Esophagus squamous epithelium (tissue), 5 donors: ENCODE measurements around the gene HSPA1B. TPM values are rescaled to one million over a fixed set of nuclear protein-coding genes. Genes with fewer than 3 reads are reported as not detected.
A peak's percentile ranks its signal among the peaks of the same experiment; 100 is the strongest.
"Not testable (repeated sequence)": the region's sequence is repeated elsewhere in the genome, so short reads cannot be mapped to it uniquely, and the experiment has no call there.

Experiments
- DNase-seq: peaks from one replicate; lab custom pipeline; 2025; lab: John Stamatoyannopoulos, UW
- H3K27ac ChIP-seq, 4 donors: fragments of 200-600 bp; sonication (generic); one replicate each; pipeline ENCODE4 v1.5.1; 2016 to 2019; ENCODE audit warnings: mild to moderate bottlenecking in 1 of 4
- H3K27me3 ChIP-seq, 4 donors: fragments of 200-600 bp; sonication (generic); 1 replicate in 3 of 4; 2 replicates in 1 of 4; pipeline versions ENCODE4 v1.5.1 to v1.6.0; 2017 to 2021; ENCODE audit warnings: antibody characterized with exemption in 1 of 4
- H3K36me3 ChIP-seq, 3 donors: fragments of 200-600 bp; sonication (generic); one replicate each; pipeline ENCODE4 v1.5.1; 2016 to 2019
- H3K4me1 ChIP-seq, 3 donors: fragments of 200-600 bp; sonication (generic); one replicate each; pipeline ENCODE4 v1.5.1; 2017 to 2019
- H3K4me3 ChIP-seq, 4 donors: fragments of 200-600 bp; sonication (generic); 1 replicate in 3 of 4; 2 replicates in 1 of 4; pipeline ENCODE4 v1.5.1; 2016 to 2019; ENCODE audit warnings: mild to moderate bottlenecking in 2 of 4, moderate library complexity in 1 of 4
- H3K9me3 ChIP-seq, 3 donors: fragments of 200-600 bp; sonication (generic); one replicate each; pipeline ENCODE4 v1.5.1; 2016 to 2019
- CTCF ChIP-seq, 6 experiments: fragments of 450-650 bp in 4 of 6; fragments of 200-600 bp in 2 of 6; sonication (generic) in 2 of 6; IDR thresholded peaks; one replicate each; pipeline ENCODE4 v1.5.1; 2016 to 2019; ENCODE audit warnings: antibody characterized with exemption in 6 of 6, mild to moderate bottlenecking in 4 of 6, moderate library complexity in 4 of 6
- POLR2A ChIP-seq, 4 donors: fragments of 450-650 bp; IDR thresholded peaks; one replicate each; pipeline ENCODE4 v1.6.1; 2017; ENCODE audit warnings: antibody characterized with exemption in 4 of 4, mild to moderate bottlenecking in 4 of 4, moderate library complexity in 3 of 4
- WGBS, 2 donors: methylation state at CpG; one replicate each; pipeline ENCODE4 v1.1.5; 2018; 5-methylcytosine and 5-hydroxymethylcytosine counted together
- intact Hi-C: fragments of 100-400 bp; cut with DNase I; formaldehyde crosslinking; loops from one replicate; pipeline ENCODE4 v1.15.0; 2022
- total RNA-seq, 4 donors: library from RNA; depleted of rRNA; stranded (reverse); fragments of >200 nt; gene quantifications; one replicate each; pipeline ENCODE4 v1.1.0, GENCODE V29; 2016
- donor health status: DM: yes; HTN: yes; CAD: no.

HSPA1B gene
- total RNA-seq, 4 donors from 2014 or later: 209 to 553 (median 252) TPM

GRCh38 chr6:31842053-31842452 is 14.5 kb downstream of the HSPA1B start:
- intact Hi-C loops: no loop called here
- no peak overlapping the region for H3K4me3 ChIP-seq
- no peaks in the 10 kb centered on the region for H3K9me3 ChIP-seq
- peaks cover 13 to 21% (median 16%) of the 10 kb centered on the region in 3 donors for H3K4me1 ChIP-seq
- WGBS, 2 donors: 54 to 66% methylated on average over 7 to 9 of the region's 9 CpGs
- H3K36me3 ChIP-seq: peaks cover 11 to 46% (median 34%) of the 10 kb centered on the region in 3 donors
- DNase-seq: no peak
- H3K27ac ChIP-seq: peak overlapping the region in 2 of 4 donors; percentile 25 to 29
- H3K27me3 ChIP-seq: no peaks in the 10 kb centered on the region
- TF ChIP-seq CTCF (IDR thresholded peaks at IDR 0.05) (no peak), POLR2A (IDR thresholded peaks at IDR 0.05) (no peak)

- TF ChIP-seq POLR2A (IDR thresholded peaks at IDR 0.05) (no peak), CTCF (IDR thresholded peaks at IDR 0.05) (no peak)
Observed at GRCh38 chr6:31844507-31844906, 17.0 kb downstream of the HSPA1B start.

GRCh38 chr6:31847276-31847978 is 19.9 kb downstream of the HSPA1B start:
- Histone ChIP-seq H3K4me3 (no peak overlapping the region), H3K27ac (no peak overlapping the region), H3K36me3 (no peaks in the 10 kb centered on the region), H3K27me3 (no peaks in the 10 kb centered on the region), H3K4me1 (no peaks in the 10 kb centered on the region), H3K9me3 (no peaks in the 10 kb centered on the region)
- no peak for DNase-seq
- no peak for TF ChIP-seq POLR2A (IDR thresholded peaks at IDR 0.05)
- 69 to 83% methylated on average over 2 of the region's 2 CpGs for WGBS, 2 donors
- intact Hi-C loops: no loop called here

More at GRCh38 chr6:31844507-31844906, 17.0 kb downstream of the HSPA1B start:
- Histone ChIP-seq H3K9me3 (no peaks in the 10 kb centered on the region), H3K27me3 (no peaks in the 10 kb centered on the region), H3K36me3 (peaks cover 9 to 21% (median 16%) of the 10 kb centered on the region in 3 donors), H3K4me1 (no peaks in the 10 kb centered on the region), H3K4me3 (no peak overlapping the region), H3K27ac (no peak overlapping the region)
- intact Hi-C loops: no loop called here
- no peak for DNase-seq
- whole genome bisulfite sequencing, 2 donors: 94 to 96% methylated on average over 2 to 3 of the region's 3 CpGs

GRCh38 chr6:31850765-31851484 is 23.4 kb downstream of the HSPA1B start:
- 100% methylated on average over 2 of the region's 2 CpGs for WGBS, 2 donors
- Histone ChIP-seq H3K4me3 (no peak overlapping the region), H3K36me3 (no peaks in the 10 kb centered on the region), H3K27ac (no peak overlapping the region), H3K9me3 (no peaks in the 10 kb centered on the region), H3K27me3 (no peaks in the 10 kb centered on the region), H3K4me1 (no peaks in the 10 kb centered on the region)
- DNase-seq: no peak
- TF ChIP-seq CTCF (IDR thresholded peaks at IDR 0.05) (no peak), POLR2A (IDR thresholded peaks at IDR 0.05) (no peak)
- intact Hi-C loops: no loop called here

- Histone ChIP-seq H3K4me3 (no peak overlapping the region), H3K27me3 (no peaks in the 10 kb centered on the region), H3K36me3 (no peaks in the 10 kb centered on the region), H3K27ac (no peak overlapping the region), H3K9me3 (no peaks in the 10 kb centered on the region), H3K4me1 (no peaks in the 10 kb centered on the region)
- TF ChIP-seq POLR2A (IDR thresholded peaks at IDR 0.05): no peak
- no peak for TF ChIP-seq CTCF (IDR thresholded peaks at IDR 0.05)
- no peak for DNase-seq
- WGBS, 2 donors: 35 to 47% methylated on average over 2 of the region's 2 CpGs
- intact Hi-C loops: no loop called here
Observed at GRCh38 chr6:31851485-31851832, 23.9 kb downstream of the HSPA1B start.

- H3K9me3 ChIP-seq, H3K4me1 ChIP-seq, H3K27ac ChIP-seq, H3K36me3 ChIP-seq, H3K4me3 ChIP-seq, DNase-seq, H3K27me3 ChIP-seq, intact Hi-C loops: not testable (repeated sequence)
- 89 to 100% methylated on average over 1 to 12 of the region's 35 CpGs for WGBS, 2 donors
Observed at GRCh38 chr6:31851980-31852718, 24.6 kb downstream of the HSPA1B start.

- H3K27ac ChIP-seq, H3K4me3 ChIP-seq, H3K9me3 ChIP-seq, intact Hi-C loops, DNase-seq, H3K27me3 ChIP-seq: not testable (repeated sequence)
- Histone ChIP-seq H3K4me1 (peaks cover 0 to 18% (median 9%) of the 10 kb centered on the region in 3 donors), H3K36me3 (peaks cover 11 to 45% (median 15%) of the 10 kb centered on the region in 3 donors)
- 90 to 93% methylated on average over 6 to 8 of the region's 8 CpGs for WGBS, 2 donors
Observed at GRCh38 chr6:31857774-31858173, 30.2 kb downstream of the HSPA1B start.
